HEK293 (cell line): Measurements from ENCODE around the gene TRIM44.
"Not testable (repeated sequence)": the region's sequence is repeated elsewhere in the genome, so short reads cannot be mapped to it uniquely, and the experiment has no call there.

Source experiments
- CTCF ChIA-PET: fragments of 350-600 bp; formaldehyde crosslinking; extraction: SDS; loops from one replicate; lab custom pipeline; 2021; ENCODE audit warnings: antibody characterized with exemption; lab: Yijun Ruan, JAX
- POLR2A ChIA-PET: fragments of 300-600 bp; formaldehyde crosslinking; extraction: SDS; loops from one replicate; lab custom pipeline; 2020; ENCODE audit warnings: antibody characterized with exemption, inconsistent platforms; lab: Yijun Ruan, JAX
- H3K27ac ChIP-seq: fragments of 200-500 bp; sonication (Bioruptor generic); 2 replicates; pipeline ENCODE4 v1.5.1; 2014; ENCODE audit warnings: low read depth, low read length, control low read depth, inconsistent platforms; ENCODE audit errors: extremely low read depth
- H3K36me3 ChIP-seq, 2 experiments: fragments of 200-500 bp in 1 of 2; sonication (Bioruptor generic) in 1 of 2; 1 replicate in 1 of 2; 2 replicates in 1 of 2; pipeline ENCODE4 v1.5.1; 2014 to 2017; ENCODE audit warnings: inconsistent platforms in 2 of 2, low read length in 2 of 2; ENCODE audit not compliant: control insufficient read depth in 2 of 2, insufficient read depth in 1 of 2
- H3K4me1 ChIP-seq: fragments of 200-500 bp; sonication (Bioruptor generic); 2 replicates; pipeline ENCODE4 v1.5.1; 2014; ENCODE audit warnings: mild to moderate bottlenecking, low read length, inconsistent platforms; ENCODE audit not compliant: control insufficient read depth, insufficient read depth
- H3K4me3 ChIP-seq: 2 replicates; pipeline ENCODE4 v1.5.1; 2011; ENCODE audit warnings: low read depth, mild to moderate bottlenecking, control low read depth, low read length, moderate library complexity
- H3K9me3 ChIP-seq: fragments of 200-500 bp; sonication (Bioruptor generic); 2 replicates; pipeline ENCODE4 v1.5.1; 2014; ENCODE audit warnings: low read depth, low read length, inconsistent platforms; ENCODE audit not compliant: control insufficient read depth, insufficient read depth
- GLIS1 ChIP-seq: fragments of 450-650 bp; formaldehyde crosslinking; IDR thresholded peaks from 2 replicates; pipeline ENCODE4 v1.5.1; 2016; ENCODE audit warnings: missing biosample characterization, missing genetic modification characterization
- HOXA7 ChIP-seq: sonication (generic); formaldehyde crosslinking; IDR thresholded peaks from 2 replicates; pipeline ENCODE4 v1.8.1; 2022; ENCODE audit warnings: missing genetic modification reagents, borderline replicate concordance
- KLF1 ChIP-seq: fragments of 450-650 bp; formaldehyde crosslinking; IDR thresholded peaks from 2 replicates; pipeline ENCODE4 v1.5.1; 2016; ENCODE audit warnings: missing biosample characterization, missing genetic modification characterization
- OSR2 ChIP-seq: fragments of 450-650 bp; formaldehyde crosslinking; IDR thresholded peaks from 2 replicates; pipeline ENCODE4 v1.5.1; 2016; ENCODE audit warnings: missing biosample characterization, missing genetic modification characterization
- PRDM2 ChIP-seq: fragments of 450-650 bp; formaldehyde crosslinking; IDR thresholded peaks from 2 replicates; pipeline ENCODE4 v1.5.1; 2016; ENCODE audit warnings: missing biosample characterization, missing genetic modification characterization, borderline replicate concordance
- ZBTB20 ChIP-seq: fragments of 450-650 bp; formaldehyde crosslinking; IDR thresholded peaks from 2 replicates; pipeline ENCODE4 v1.5.1; 2016; ENCODE audit warnings: missing biosample characterization, missing genetic modification characterization
- ZBTB48 ChIP-seq: fragments of 450-650 bp; formaldehyde crosslinking; IDR thresholded peaks from 2 replicates; pipeline ENCODE4 v1.5.1; 2016; ENCODE audit warnings: missing biosample characterization, missing genetic modification characterization
- ZFP3 ChIP-seq: fragments of 450-650 bp; formaldehyde crosslinking; IDR thresholded peaks from 2 replicates; pipeline ENCODE4 v1.5.1; 2016; ENCODE audit warnings: low read depth, missing biosample characterization, missing genetic modification characterization
- ZNF175 ChIP-seq: fragments of 450-650 bp; formaldehyde crosslinking; IDR thresholded peaks from 2 replicates; pipeline ENCODE4 v1.5.1; 2016; ENCODE audit warnings: missing biosample characterization, missing genetic modification characterization
- ZNF18 ChIP-seq: fragments of 450-650 bp; formaldehyde crosslinking; IDR thresholded peaks from 2 replicates; pipeline ENCODE4 v1.5.1; 2016; ENCODE audit warnings: missing biosample characterization, missing genetic modification characterization
- ZNF19 ChIP-seq: fragments of 450-650 bp; formaldehyde crosslinking; IDR thresholded peaks from 2 replicates; pipeline ENCODE4; 2016; ENCODE audit warnings: missing biosample characterization, missing genetic modification characterization, low read depth
- ZNF366 ChIP-seq: fragments of 450-650 bp; formaldehyde crosslinking; conservative IDR thresholded peaks from 2 replicates; pipeline ENCODE4 v1.5.1; 2016; ENCODE audit warnings: missing biosample characterization, missing genetic modification characterization
- ZNF433 ChIP-seq: fragments of 450-650 bp; formaldehyde crosslinking; IDR thresholded peaks from 2 replicates; pipeline ENCODE4 v1.5.1; 2016; ENCODE audit warnings: missing biosample characterization, missing genetic modification characterization, low read depth
- ZNF518A ChIP-seq: fragments of 450-650 bp; formaldehyde crosslinking; conservative IDR thresholded peaks from 2 replicates; pipeline ENCODE4 v1.5.1; 2016; ENCODE audit warnings: low read depth, missing biosample characterization, missing genetic modification characterization
- ZNF626 ChIP-seq: fragments of 450-650 bp; sonication (Bioruptor Pico); formaldehyde crosslinking; IDR thresholded peaks from 2 replicates; pipeline ENCODE4 v1.5.1; 2018; ENCODE audit warnings: missing biosample characterization, missing genetic modification characterization, inconsistent platforms
- ZNF639 ChIP-seq: fragments of 450-650 bp; formaldehyde crosslinking; IDR thresholded peaks from 2 replicates; pipeline ENCODE4 v1.5.1; 2016; ENCODE audit warnings: missing biosample characterization, missing genetic modification characterization
- ZNF654 ChIP-seq: fragments of 450-650 bp; formaldehyde crosslinking; IDR thresholded peaks from 2 replicates; pipeline ENCODE4 v1.5.1; 2016; ENCODE audit warnings: low read depth, missing biosample characterization, missing genetic modification characterization
- ZXDB ChIP-seq: fragments of 450-650 bp; formaldehyde crosslinking; IDR thresholded peaks from 2 replicates; pipeline ENCODE4 v1.5.1; 2016; ENCODE audit warnings: missing biosample characterization, missing genetic modification characterization

The TRIM44 gene

GRCh38 chr11:35766651-35767050 is 104.1 kb downstream of the TRIM44 start:
- CTCF ChIA-PET = interaction anchor here (0.6 to 1.7 kb wide), 2 partner anchors 55 to 63 kb away, joined by 3 to 4 read pairs; no protein-coding TSS in a partner anchor

GRCh38 chr11:35770425-35770824 is 107.8 kb downstream of the TRIM44 start:
- POLR2A ChIA-PET, H3K9me3 ChIP-seq, H3K4me1 ChIP-seq, H3K4me3 ChIP-seq, H3K27ac ChIP-seq, H3K36me3 ChIP-seq: not testable (repeated sequence)
- CTCF ChIA-PET = interaction anchor here (0.5 to 1.1 kb wide), 2 partner anchors 22 to 52 kb away, joined by 3 to 4 read pairs; no protein-coding TSS in a partner anchor

More at GRCh38 chr11:35766651-35767050, 104.1 kb downstream of the TRIM44 start:
- TF ChIP-seq ZNF19 (tag by site-specific recombination) (no peak), ZXDB (tag by site-specific recombination) (no peak), ZNF626 (tag by site-specific recombination) (no peak), HOXA7 (CRISPR knock-in tag) (no peak), ZFP3 (tag by site-specific recombination) (no peak), GLIS1 (tag by site-specific recombination) (no peak), ZNF366 (tag by site-specific recombination) (no peak), ZNF518A (tag by site-specific recombination) (no peak), ZNF654 (tag by site-specific recombination) (no peak)
- TF ChIP-seq, all 188 proteins: peak for 0
- no peak overlapping the region for H3K27ac ChIP-seq
- POLR2A ChIA-PET = no interaction called here
- H3K4me3 ChIP-seq = no peak overlapping the region
- no peaks in the 10 kb centered on the region for H3K9me3 ChIP-seq
- no peaks in the 10 kb centered on the region for H3K36me3 ChIP-seq
- no peaks in the 10 kb centered on the region for H3K4me1 ChIP-seq

- Histone ChIP-seq H3K27ac (no peak overlapping the region), H3K4me1 (no peaks in the 10 kb centered on the region), H3K9me3 (no peaks in the 10 kb centered on the region), H3K36me3 (no peaks in the 10 kb centered on the region), H3K4me3 (no peak overlapping the region)
- CTCF ChIA-PET = interaction anchor here (0.6 kb wide), 1 partner anchor 34 kb away, joined by 3 read pairs; no protein-coding TSS in a partner anchor
- POLR2A ChIA-PET = no interaction called here
- TF ChIP-seq PRDM2 (tag by site-specific recombination) (no peak), ZNF18 (no peak), OSR2 (tag by site-specific recombination) (no peak), ZNF175 (tag by site-specific recombination) (no peak), ZBTB48 (no peak), ZBTB20 (no peak), KLF1 (tag by site-specific recombination) (no peak), ZNF433 (tag by site-specific recombination) (no peak), ZNF639 (tag by site-specific recombination) (no peak)
Measured at GRCh38 chr11:35771722-35772121, 109.1 kb downstream of the TRIM44 start.
